NCI-H1105 treated with DMSO at 0.1 percent for 48 hours (cell line): ENCODE results near the gene ASPHD1.
"Not testable (repeated sequence)": the region's sequence is repeated elsewhere in the genome, so short reads cannot be mapped to it uniquely, and the experiment has no call there.

ENCODE experiments used
- DNase-seq: peaks from one replicate; lab custom pipeline; 2025; lab: John Stamatoyannopoulos, UW

The ASPHD1 gene

GRCh38 chr16:29900102-29900887 is at the start of gene ASPHD1:
ASPHD1 (plus strand) TSS chr16:29900488; CDS start chr16:29900972, 484 bp downstream.
- peak; percentile 46 for DNase-seq

GRCh38 chr16:29850998-29851397 is 49.3 kb upstream of the ASPHD1 start:
- DNase-seq = no peak

GRCh38 chr16:29852654-29853053 is 47.6 kb upstream of the ASPHD1 start:
- no peak for DNase-seq

- DNase-seq = no peak
Measured at GRCh38 chr16:29854520-29855100, 45.7 kb upstream of the ASPHD1 start.

- no peak for DNase-seq
Measured at GRCh38 chr16:29857133-29857760, 43.0 kb upstream of the ASPHD1 start.

- no peak for DNase-seq
Measured at GRCh38 chr16:29858149-29858849, 42.0 kb upstream of the ASPHD1 start.

- no peak for DNase-seq
Measured at GRCh38 chr16:29858974-29859373, 41.3 kb upstream of the ASPHD1 start.

- no peak for DNase-seq
Measured at GRCh38 chr16:29860218-29860617, 40.1 kb upstream of the ASPHD1 start.

GRCh38 chr16:29862383-29862883 is 37.9 kb upstream of the ASPHD1 start:
- DNase-seq = peak; percentile 8

- DNase-seq = peak; percentile 91
Measured at GRCh38 chr16:29862884-29863668, 37.2 kb upstream of the ASPHD1 start, which contains the start of gene CDIPT. CDIPT (minus strand) TSS chr16:29863226; CDS start chr16:29862857, 369 bp downstream.

GRCh38 chr16:29863669-29863984 is 36.7 kb upstream of the ASPHD1 start:
- DNase-seq = no peak

GRCh38 chr16:29864205-29864604 is 36.1 kb upstream of the ASPHD1 start:
- DNase-seq = no peak

GRCh38 chr16:29868396-29869009 is 31.8 kb upstream of the ASPHD1 start:
- DNase-seq = no peak

GRCh38 chr16:29869067-29869466 is 31.2 kb upstream of the ASPHD1 start:
- not testable (repeated sequence) for DNase-seq

- no peak for DNase-seq
Measured at GRCh38 chr16:29871822-29872546, 28.3 kb upstream of the ASPHD1 start.

GRCh38 chr16:29873319-29873718 is 27.0 kb upstream of the ASPHD1 start:
- no peak for DNase-seq

- DNase-seq = no peak
Measured at GRCh38 chr16:29875206-29875605, 25.1 kb upstream of the ASPHD1 start.

- no peak for DNase-seq
Measured at GRCh38 chr16:29876217-29876593, 24.1 kb upstream of the ASPHD1 start.

- no peak for DNase-seq
Measured at GRCh38 chr16:29876594-29877249, 23.6 kb upstream of the ASPHD1 start.
